ENCODE results near the gene TVP23A.

GRCh38 chr16:10836174-10836853, 17.7 kb upstream of the TVP23A start:
- TF ChIP-seq, protein P1, sequence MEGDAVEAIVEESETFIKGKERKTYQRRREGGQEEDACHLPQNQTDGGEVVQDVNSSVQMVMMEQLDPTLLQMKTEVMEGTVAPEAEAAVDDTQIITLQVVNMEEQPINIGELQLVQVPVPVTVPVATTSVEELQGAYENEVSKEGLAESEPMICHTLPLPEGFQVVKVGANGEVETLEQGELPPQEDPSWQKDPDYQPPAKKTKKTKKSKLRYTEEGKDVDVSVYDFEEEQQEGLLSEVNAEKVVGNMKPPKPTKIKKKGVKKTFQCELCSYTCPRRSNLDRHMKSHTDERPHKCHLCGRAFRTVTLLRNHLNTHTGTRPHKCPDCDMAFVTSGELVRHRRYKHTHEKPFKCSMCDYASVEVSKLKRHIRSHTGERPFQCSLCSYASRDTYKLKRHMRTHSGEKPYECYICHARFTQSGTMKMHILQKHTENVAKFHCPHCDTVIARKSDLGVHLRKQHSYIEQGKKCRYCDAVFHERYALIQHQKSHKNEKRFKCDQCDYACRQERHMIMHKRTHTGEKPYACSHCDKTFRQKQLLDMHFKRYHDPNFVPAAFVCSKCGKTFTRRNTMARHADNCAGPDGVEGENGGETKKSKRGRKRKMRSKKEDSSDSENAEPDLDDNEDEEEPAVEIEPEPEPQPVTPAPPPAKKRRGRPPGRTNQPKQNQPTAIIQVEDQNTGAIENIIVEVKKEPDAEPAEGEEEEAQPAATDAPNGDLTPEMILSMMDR (IDR thresholded peaks at IDR 0.05), result no peak
- no peak for TF ChIP-seq ZFX (IDR thresholded peaks at IDR 0.05; ENCODE audit: borderline replicate concordance)
